CD4-positive, alpha-beta T cell treated with Interleukin-4 for 4 hours (primary cell): ENCODE measurements around the gene PIAS1.
"Not testable (repeated sequence)": the region's sequence is repeated elsewhere in the genome, so short reads cannot be mapped to it uniquely, and the experiment has no call there.

Source experiments
- DNase-seq: peaks from one replicate; pipeline ENCODE4 v3.0.0-alpha.2; 2020

PIAS1 gene

GRCh38 chr15:68222432-68222743, 168.3 kb downstream of the PIAS1 start:
- not testable (repeated sequence) for DNase-seq

- DNase-seq = no peak
Measured at GRCh38 chr15:68223171-68223570, 169.1 kb downstream of the PIAS1 start.

GRCh38 chr15:68224108-68224507, 170.0 kb downstream of the PIAS1 start:
- no peak for DNase-seq

- no peak for DNase-seq
Measured at GRCh38 chr15:68224546-68225250, 170.6 kb downstream of the PIAS1 start.

GRCh38 chr15:68225442-68225841, 171.3 kb downstream of the PIAS1 start:
- not testable (repeated sequence) for DNase-seq

GRCh38 chr15:68227643-68228142, 173.6 kb downstream of the PIAS1 start:
- DNase-seq = no peak

- no peak for DNase-seq
Measured at GRCh38 chr15:68228143-68228970, 174.2 kb downstream of the PIAS1 start.

- no peak for DNase-seq
Measured at GRCh38 chr15:68228971-68229385, 174.9 kb downstream of the PIAS1 start.

- peak; percentile 70 for DNase-seq
Measured at GRCh38 chr15:68229386-68230156, 175.5 kb downstream of the PIAS1 start, which contains the start of gene CLN6. TSS of gene CLN6 (minus strand) at chr15:68229728. CDS start at chr15:68229584, 144 bp downstream.

- no peak for DNase-seq
Measured at GRCh38 chr15:68230157-68231100, 176.3 kb downstream of the PIAS1 start.

GRCh38 chr15:68231102-68231818, 177.1 kb downstream of the PIAS1 start:
- DNase-seq = no peak

- no peak for DNase-seq
Measured at GRCh38 chr15:68232449-68232848, 178.3 kb downstream of the PIAS1 start.

- DNase-seq = no peak
Measured at GRCh38 chr15:68232937-68233336, 178.8 kb downstream of the PIAS1 start.

- no peak for DNase-seq
Measured at GRCh38 chr15:68234060-68234459, 179.9 kb downstream of the PIAS1 start.

GRCh38 chr15:68234520-68234919, 180.4 kb downstream of the PIAS1 start:
- DNase-seq = not testable (repeated sequence)

- DNase-seq = no peak
Measured at GRCh38 chr15:68235022-68235421, 180.9 kb downstream of the PIAS1 start.

- no peak for DNase-seq
Measured at GRCh38 chr15:68239025-68239424, 184.9 kb downstream of the PIAS1 start.

- DNase-seq = no peak
Measured at GRCh38 chr15:68241088-68241935, 187.2 kb downstream of the PIAS1 start.
